Panc1 (cell line): ENCODE results near the gene CPNE7. TPM values are rescaled to one million over a fixed set of nuclear protein-coding genes. Genes with fewer than 3 reads are reported as not detected.

Experiments
- ATAC-seq: fragments of 200-7000 bp; cut with Tn5 transposase; 2 replicates; pipeline ENCODE4 v1.9.1; 2020; ENCODE audit warnings: mild to moderate bottlenecking, moderate library complexity
- BruUV-seq: library from RNA; stranded (reverse); fragments of 400-500 nt; replicated peaks from 2 replicates; lab custom pipeline; 2021; lab: Mats Ljungman, UMichigan
- CTCF ChIA-PET: fragments of 300-600 bp; sonication (Branson Sonifier 250); formaldehyde crosslinking; loops from one replicate; lab custom pipeline; 2022; ENCODE audit warnings: antibody characterized with exemption; lab: Charles Lee
- POLR2A ChIA-PET: fragments of 300-600 bp; sonication (Branson Sonifier 250); formaldehyde crosslinking; loops from one replicate; lab custom pipeline; 2022; ENCODE audit warnings: antibody characterized with exemption; lab: Charles Lee
- DNase-seq: peaks from one replicate; pipeline ENCODE4 v3.0.0-alpha.2; 2010; ENCODE audit warnings: low read depth, low spot score
- H3K27ac ChIP-seq: 2 replicates; pipeline ENCODE4 v1.5.1; 2011; ENCODE audit warnings: mild to moderate bottlenecking, low read length, inconsistent platforms
- H3K27me3 ChIP-seq: fragments of 200-500 bp; sonication (Bioruptor generic); 2 replicates; pipeline ENCODE4 v1.6.0; 2014; ENCODE audit warnings: low read length, inconsistent platforms; ENCODE audit not compliant: control insufficient read depth, insufficient read depth
- H3K36me3 ChIP-seq: fragments of 200-500 bp; sonication (Bioruptor generic); 2 replicates; pipeline ENCODE4 v1.5.1; 2014; ENCODE audit warnings: inconsistent platforms, mild to moderate bottlenecking, low read length, moderate library complexity; ENCODE audit not compliant: control insufficient read depth, insufficient read depth
- H3K4me1 ChIP-seq: 2 replicates; pipeline ENCODE4 v1.5.1; 2011; ENCODE audit warnings: inconsistent platforms, mild to moderate bottlenecking, low read length, moderate library complexity; ENCODE audit not compliant: control insufficient read depth, insufficient read depth
- H3K4me3 ChIP-seq, 2 experiments: 2 replicates each; pipeline ENCODE4 v1.5.1; 2011 to 2012; ENCODE audit warnings: low read depth in 2 of 2, low read length in 2 of 2, mild to moderate bottlenecking in 2 of 2, inconsistent platforms in 1 of 2, moderate library complexity in 1 of 2
- H3K9me3 ChIP-seq: fragments of 200-500 bp; sonication (Bioruptor generic); 2 replicates; pipeline ENCODE4 v1.5.1; 2014; ENCODE audit warnings: low read depth, mild to moderate bottlenecking, inconsistent platforms, low read length, moderate library complexity; ENCODE audit not compliant: control insufficient read depth, insufficient read depth
- POLR2AphosphoS5 ChIP-seq: IDR thresholded peaks from 2 replicates; pipeline ENCODE4 v1.6.1; 2012; ENCODE audit warnings: mild to moderate bottlenecking, low read depth, low read length, moderate library complexity
- SIN3A ChIP-seq: IDR thresholded peaks from 2 replicates; pipeline ENCODE4 v1.6.1; 2012; ENCODE audit warnings: low read depth, mild to moderate bottlenecking, low read length, moderate library complexity, borderline replicate concordance; ENCODE audit not compliant: insufficient read depth
- TCF7L2 ChIP-seq: IDR thresholded peaks from 2 replicates; pipeline ENCODE4 v1.6.1; 2011; ENCODE audit warnings: mild to moderate bottlenecking, low read depth, low read length, inconsistent platforms
- in situ Hi-C: cut with HindIII; loops from 2 replicates; pipeline ENCODE4 v1.10.0; 2016; ENCODE audit warnings: low sequenced_read_pairs, low pct_unique_long_range_greater_than_20kb
- intact Hi-C: fragments of 100-400 bp; cut with micrococcal nuclease; formaldehyde crosslinking; loops from one replicate; pipeline ENCODE4 v1.10.0; 2022; ENCODE audit not compliant: unreplicated experiment
- total RNA-seq: library from RNA; stranded (reverse); gene quantifications from one replicate; pipeline ENCODE4 v1.2.1, GENCODE V29; 2021; ENCODE audit not compliant: unreplicated experiment
- TF ChIP-seq, protein P1 (sequence below): fragments of 450-650 bp; IDR thresholded peaks from 2 replicates; pipeline ENCODE4 v1.5.1; 2017; ENCODE audit warnings: mild to moderate bottlenecking
- TF ChIP-seq, protein P2 (sequence below), 2 experiments: IDR thresholded peaks; 2 replicates each; pipeline ENCODE4 v1.6.1; 2011 to 2012; ENCODE audit warnings: low read depth in 2 of 2, control low read depth in 1 of 2, low read length in 1 of 2, mild to moderate bottlenecking in 1 of 2, moderate library complexity in 1 of 2; ENCODE audit not compliant: insufficient read depth in 1 of 2

CPNE7 gene
- total RNA-seq, 1 experiment from 2014 or later: 32.7 TPM

DNA sequence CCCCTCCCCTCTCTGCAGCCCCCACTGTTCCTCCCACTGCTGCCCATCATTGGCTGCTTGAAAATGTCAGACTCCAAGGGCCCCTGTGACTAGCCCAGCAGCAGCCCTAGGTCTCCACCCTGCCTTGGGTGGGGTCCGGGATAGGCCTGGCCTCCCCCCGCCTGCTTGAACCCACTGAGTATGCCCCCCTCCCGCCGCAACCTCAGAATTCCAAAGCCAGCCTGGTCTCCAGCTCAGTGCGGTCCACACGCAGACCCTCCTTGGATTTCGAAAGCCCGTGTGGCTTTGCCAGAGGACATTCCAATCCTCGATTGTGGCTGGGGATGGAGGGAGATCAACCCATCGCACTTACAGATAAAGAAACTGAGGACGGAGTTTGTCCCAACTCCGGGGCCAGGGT, 44.3 kb downstream of the CPNE7 start:
- no peak for DNase-seq
- Histone ChIP-seq H3K27ac (no peak overlapping the region), H3K4me1 (peaks cover 6% of the 10 kb centered on the region; the same call in 1 of the 2 replicates), H3K36me3 (no peaks in the 10 kb centered on the region), H3K4me3 (no peak overlapping the region), H3K9me3 (no peaks in the 10 kb centered on the region), H3K27me3 (no peaks in the 10 kb centered on the region)
- no peak for TF ChIP-seq SIN3A
- TF ChIP-seq, protein P1, sequence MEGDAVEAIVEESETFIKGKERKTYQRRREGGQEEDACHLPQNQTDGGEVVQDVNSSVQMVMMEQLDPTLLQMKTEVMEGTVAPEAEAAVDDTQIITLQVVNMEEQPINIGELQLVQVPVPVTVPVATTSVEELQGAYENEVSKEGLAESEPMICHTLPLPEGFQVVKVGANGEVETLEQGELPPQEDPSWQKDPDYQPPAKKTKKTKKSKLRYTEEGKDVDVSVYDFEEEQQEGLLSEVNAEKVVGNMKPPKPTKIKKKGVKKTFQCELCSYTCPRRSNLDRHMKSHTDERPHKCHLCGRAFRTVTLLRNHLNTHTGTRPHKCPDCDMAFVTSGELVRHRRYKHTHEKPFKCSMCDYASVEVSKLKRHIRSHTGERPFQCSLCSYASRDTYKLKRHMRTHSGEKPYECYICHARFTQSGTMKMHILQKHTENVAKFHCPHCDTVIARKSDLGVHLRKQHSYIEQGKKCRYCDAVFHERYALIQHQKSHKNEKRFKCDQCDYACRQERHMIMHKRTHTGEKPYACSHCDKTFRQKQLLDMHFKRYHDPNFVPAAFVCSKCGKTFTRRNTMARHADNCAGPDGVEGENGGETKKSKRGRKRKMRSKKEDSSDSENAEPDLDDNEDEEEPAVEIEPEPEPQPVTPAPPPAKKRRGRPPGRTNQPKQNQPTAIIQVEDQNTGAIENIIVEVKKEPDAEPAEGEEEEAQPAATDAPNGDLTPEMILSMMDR: no peak
- TF ChIP-seq, protein P2, sequence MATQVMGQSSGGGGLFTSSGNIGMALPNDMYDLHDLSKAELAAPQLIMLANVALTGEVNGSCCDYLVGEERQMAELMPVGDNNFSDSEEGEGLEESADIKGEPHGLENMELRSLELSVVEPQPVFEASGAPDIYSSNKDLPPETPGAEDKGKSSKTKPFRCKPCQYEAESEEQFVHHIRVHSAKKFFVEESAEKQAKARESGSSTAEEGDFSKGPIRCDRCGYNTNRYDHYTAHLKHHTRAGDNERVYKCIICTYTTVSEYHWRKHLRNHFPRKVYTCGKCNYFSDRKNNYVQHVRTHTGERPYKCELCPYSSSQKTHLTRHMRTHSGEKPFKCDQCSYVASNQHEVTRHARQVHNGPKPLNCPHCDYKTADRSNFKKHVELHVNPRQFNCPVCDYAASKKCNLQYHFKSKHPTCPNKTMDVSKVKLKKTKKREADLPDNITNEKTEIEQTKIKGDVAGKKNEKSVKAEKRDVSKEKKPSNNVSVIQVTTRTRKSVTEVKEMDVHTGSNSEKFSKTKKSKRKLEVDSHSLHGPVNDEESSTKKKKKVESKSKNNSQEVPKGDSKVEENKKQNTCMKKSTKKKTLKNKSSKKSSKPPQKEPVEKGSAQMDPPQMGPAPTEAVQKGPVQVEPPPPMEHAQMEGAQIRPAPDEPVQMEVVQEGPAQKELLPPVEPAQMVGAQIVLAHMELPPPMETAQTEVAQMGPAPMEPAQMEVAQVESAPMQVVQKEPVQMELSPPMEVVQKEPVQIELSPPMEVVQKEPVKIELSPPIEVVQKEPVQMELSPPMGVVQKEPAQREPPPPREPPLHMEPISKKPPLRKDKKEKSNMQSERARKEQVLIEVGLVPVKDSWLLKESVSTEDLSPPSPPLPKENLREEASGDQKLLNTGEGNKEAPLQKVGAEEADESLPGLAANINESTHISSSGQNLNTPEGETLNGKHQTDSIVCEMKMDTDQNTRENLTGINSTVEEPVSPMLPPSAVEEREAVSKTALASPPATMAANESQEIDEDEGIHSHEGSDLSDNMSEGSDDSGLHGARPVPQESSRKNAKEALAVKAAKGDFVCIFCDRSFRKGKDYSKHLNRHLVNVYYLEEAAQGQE (IDR thresholded peaks at IDR 0.05; ENCODE audit: insufficient read depth in 1 of 2, low read depth in 2 of 2, low read length in 1 of 2): no peak
- no peak for TF ChIP-seq TCF7L2
- TF ChIP-seq POLR2AphosphoS5: no peak
- ChIA-PET CTCF (no interaction called here), POLR2A (no interaction called here)
- in situ Hi-C loops (no loop called here), intact Hi-C loops (no loop called here)
- ATAC-seq: no peak
- BruUV-seq: no TSS peak

DNA sequence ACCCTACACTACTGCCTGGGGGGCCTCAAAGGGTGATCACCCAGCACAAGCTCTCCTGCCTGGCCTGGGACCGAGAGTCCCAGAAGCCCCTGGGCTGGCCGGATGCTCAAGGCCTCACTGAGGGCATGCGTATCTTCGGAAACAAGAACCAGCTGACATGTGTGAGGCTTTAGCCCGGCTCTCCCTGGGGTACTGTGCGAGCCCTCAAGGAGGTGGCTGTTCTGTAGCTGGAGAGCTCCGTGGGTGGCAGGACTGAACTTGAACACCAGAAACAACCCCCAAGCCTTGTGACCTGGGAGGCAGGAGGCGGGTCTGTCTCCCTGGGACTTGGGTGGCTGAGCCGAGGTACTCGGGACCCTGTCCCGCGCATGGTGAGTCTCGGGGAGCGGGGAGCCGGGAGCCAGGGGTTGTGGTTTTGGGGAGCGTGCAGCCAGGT, 44.9 kb downstream of the CPNE7 start:
- Histone ChIP-seq H3K27me3 (no peaks in the 10 kb centered on the region), H3K36me3 (no peaks in the 10 kb centered on the region), H3K9me3 (no peaks in the 10 kb centered on the region), H3K4me1 (peaks cover 6% of the 10 kb centered on the region; the same call in 1 of the 2 replicates), H3K27ac (no peak overlapping the region), H3K4me3 (no peak overlapping the region)
- intact Hi-C loops: no loop called here
- ChIA-PET POLR2A (interaction anchor here (0.6 kb wide), 1 partner anchor 10 kb away, joined by 8 read pairs; no protein-coding TSS in a partner anchor), CTCF (no interaction called here)
- TF ChIP-seq, protein P2 (IDR thresholded peaks at IDR 0.05; ENCODE audit: insufficient read depth in 1 of 2, low read depth in 2 of 2, low read length in 1 of 2): no peak
- no peak for TF ChIP-seq SIN3A
- TF ChIP-seq POLR2AphosphoS5: no peak
- no peak for TF ChIP-seq TCF7L2
- TF ChIP-seq, protein P1: no peak
- DNase-seq (no peak), ATAC-seq (no peak)
- in situ Hi-C loops: no loop called here
- BruUV-seq: no TSS peak
